NK-92 (cell line): Measurements from ENCODE around the gene OAS1.

Source experiments
- DNase-seq: peaks from one replicate; lab custom pipeline; 2025; ENCODE audit not compliant: unreplicated experiment; lab: John Stamatoyannopoulos, UW

The OAS1 gene

GRCh38 chr12:112964067-112964670, 57.4 kb downstream of the OAS1 start:
- DNase-seq, result no peak

GRCh38 chr12:112964915-112965314, 58.2 kb downstream of the OAS1 start:
- DNase-seq, result no peak

GRCh38 chr12:112965643-112966042, 58.9 kb downstream of the OAS1 start:
- DNase-seq, result no peak

- DNase-seq, result no peak
These were observed 60.5 kb downstream of the OAS1 start for GRCh38 chr12:112967306-112967705.

GRCh38 chr12:112967858-112968257, 61.1 kb downstream of the OAS1 start:
- DNase-seq, result no peak
